GM12878 (cell line): ENCODE measurements around the gene TDRD10. TPM values are rescaled to one million over a fixed set of nuclear protein-coding genes. Genes with fewer than 3 reads are reported as not detected.

ENCODE experiments used
- ATAC-seq: fragments of 200-7000 bp; cut with Tn5 transposase; 3 replicates; pipeline ENCODE4 v1.9.1; 2020; ENCODE audit warnings: mild to moderate bottlenecking, moderate library complexity
- BruUV-seq: library from RNA; stranded (reverse); fragments of 400-500 nt; replicated peaks from 2 replicates; lab custom pipeline; 2021; lab: Mats Ljungman, UMichigan
- CTCF ChIA-PET: fragments of 300-600 bp; sonication (Branson Sonifier 250); formaldehyde crosslinking; extraction: SDS; loops from one replicate; lab custom pipeline; 2021; ENCODE audit warnings: inconsistent platforms; lab: Yijun Ruan, JAX
- POLR2A ChIA-PET: fragments of 350-600 bp; formaldehyde crosslinking; extraction: SDS; loops from one replicate; lab custom pipeline; 2021; ENCODE audit warnings: inconsistent platforms; lab: Charles Lee
- RAD21 ChIA-PET: fragments of 300-600 bp; sonication (Branson Sonifier 250); formaldehyde crosslinking; loops from one replicate; lab custom pipeline; 2023; ENCODE audit warnings: antibody characterized with exemption; ENCODE audit not compliant: unreplicated experiment; lab: Charles Lee
- SMC1A ChIA-PET: fragments of 300-600 bp; sonication (Branson Sonifier 250); formaldehyde crosslinking; loops from one replicate; lab custom pipeline; 2023; ENCODE audit not compliant: unreplicated experiment, uncharacterized antibody; lab: Charles Lee
- DNase-seq: peaks from one replicate; pipeline ENCODE4 v3.0.0-alpha.2; 2011; ENCODE audit warnings: low read depth, low spot score
- FAIRE-seq: peaks from 3 replicates; lab custom pipeline; 2011; peaks lifted over from hg19 to GRCh38; lab: Jason Lieb, UNC
- H2AFZ ChIP-seq: 2 replicates; pipeline ENCODE4 v1.6.0; 2011; ENCODE audit warnings: low read depth, low read length, control low read depth; ENCODE audit not compliant: control insufficient read depth
- H3K27ac ChIP-seq: 2 replicates; pipeline ENCODE4 v1.5.1; 2011; ENCODE audit warnings: control low read depth; ENCODE audit not compliant: control insufficient read depth, insufficient read depth
- H3K27me3 ChIP-seq, 2 experiments: replicated peaks in 1 of 2; 2 replicates each; pipeline versions ENCODE4 v1.6.0 to v1.6.1; 2011; ENCODE audit warnings: low read length in 1 of 2; ENCODE audit not compliant: control insufficient read depth in 2 of 2, insufficient read depth in 2 of 2
- H3K36me3 ChIP-seq, 2 experiments: 2 replicates each; pipeline ENCODE4 v1.5.1; 2011; ENCODE audit warnings: low read length in 1 of 2; ENCODE audit not compliant: control insufficient read depth in 2 of 2, insufficient read depth in 2 of 2
- H3K4me1 ChIP-seq: 2 replicates; pipeline ENCODE4 v1.6.1; 2011; ENCODE audit warnings: mild to moderate bottlenecking, low read length, moderate library complexity, mixed read lengths; ENCODE audit not compliant: control insufficient read depth, insufficient read depth
- H3K4me2 ChIP-seq: 2 replicates; pipeline ENCODE4 v1.6.0; 2011; ENCODE audit warnings: control low read depth; ENCODE audit not compliant: control insufficient read depth, insufficient read depth
- H3K4me3 ChIP-seq: fragments of 200-600 bp; sonication (generic); 2 replicates; pipeline ENCODE4 v1.5.1; 2016
- H3K79me2 ChIP-seq: 2 replicates; pipeline ENCODE4 v1.6.0; 2011; ENCODE audit warnings: low read length; ENCODE audit not compliant: control insufficient read depth, insufficient read depth
- H3K9ac ChIP-seq: 2 replicates; pipeline ENCODE4 v1.8.0; 2011; ENCODE audit warnings: low read length, control low read depth, mixed read lengths; ENCODE audit not compliant: control insufficient read depth, insufficient read depth
- H3K9me3 ChIP-seq: replicated peaks from 3 replicates; pipeline ENCODE4 v1.5.1; 2011; ENCODE audit warnings: mild to moderate bottlenecking, low read length; ENCODE audit not compliant: control insufficient read depth, insufficient read depth
- H4K20me1 ChIP-seq: 2 replicates; pipeline ENCODE4 v1.6.0; 2011; ENCODE audit not compliant: control insufficient read depth, insufficient read depth
- CHD2 ChIP-seq: IDR thresholded peaks from 2 replicates; pipeline ENCODE4 v1.6.1; 2011; ENCODE audit warnings: low read depth, low read length, improper control_type of control experiment, borderline replicate concordance
- CREM ChIP-seq: IDR thresholded peaks from 2 replicates; pipeline ENCODE4 v1.6.1; 2014; ENCODE audit warnings: antibody characterized with exemption, low read depth
- RAD51 ChIP-seq: fragments of 450-650 bp; IDR thresholded peaks from 2 replicates; pipeline ENCODE4 v1.6.1; 2016; ENCODE audit warnings: moderate library complexity, mild to moderate bottlenecking, inconsistent platforms
- STAT3 ChIP-seq: IDR thresholded peaks from 2 replicates; pipeline ENCODE4 v1.6.1; 2011; ENCODE audit warnings: low read depth, low read length, improper control_type of control experiment
- ZNF592 ChIP-seq: fragments of 450-650 bp; IDR thresholded peaks from 2 replicates; pipeline ENCODE4 v1.6.1; 2017; ENCODE audit warnings: mild to moderate bottlenecking, moderate library complexity
- WGBS: methylation state at CpG from one replicate; pipeline ENCODE4 v1.1.6; 2016; ENCODE audit warnings: low lambda C conversion rate; ENCODE audit not compliant: insufficient replicate concordance, insufficient coverage; ENCODE audit errors: missing lambda C conversion rate; 5-methylcytosine and 5-hydroxymethylcytosine counted together
- in situ Hi-C: fragments of 300-500 bp; cut with MboI; formaldehyde crosslinking; loops from 9 replicates; pipeline ENCODE4 v1.14.3; 2018; ENCODE audit warnings: mixed read lengths
- intact Hi-C: fragments of 100-400 bp; cut with micrococcal nuclease; formaldehyde crosslinking; loops from one replicate; pipeline ENCODE4 v1.14.2; 2022; ENCODE audit not compliant: unreplicated experiment
- polyA plus RNA-seq, 11 experiments: library from polyadenylated mRNA; depleted of rRNA in 4 of 11; unstranded in 6 of 11; stranded (reverse) in 5 of 11; fragments of >200 nt; fragmentation: Nextera tagmentation in 4 of 11; fragmentation: Illumina TruSeq in 1 of 11; extraction: Ambion mirVana in 4 of 11; extraction: Trizol in 1 of 11; gene quantifications; 1 replicate in 1 of 11; 2 replicates in 10 of 11; pipeline versions ENCODE4 v1.2.1 to v1.2.3, GENCODE V29; 2011 to 2016; ENCODE audit warnings: inconsistent platforms in 2 of 11, missing spikeins in 2 of 11, low read depth in 1 of 11
- total RNA-seq, 4 experiments: library from RNA; depleted of rRNA in 3 of 4; stranded (reverse); fragments of >200 nt in 3 of 4; fragmentation: Illumina TruSeq in 1 of 4; extraction: Trizol in 1 of 4; gene quantifications; 2 replicates each; pipeline versions ENCODE4 v1.2.1 to v1.2.3, GENCODE V29; 2013 to 2021

TDRD10 gene
- total and polyA plus RNA-seq, 10 of the 15 experiments (the other 5 are each of a cell fraction or from before 2014, with no cell fraction given): not detected

- Histone ChIP-seq H4K20me1 (no peaks in the 10 kb centered on the region), H3K4me1 (no peaks in the 10 kb centered on the region), H3K27ac (no peak overlapping the region), H3K4me2 (no peak overlapping the region), H3K9me3 (no peaks in the 10 kb centered on the region), H3K9ac (no peak overlapping the region), H3K4me3 (no peak overlapping the region), H3K36me3 (no peaks in the 10 kb centered on the region), H2AFZ (no peak overlapping the region), H3K79me2 (no peaks in the 10 kb centered on the region), H3K27me3 (peaks cover 0 to 3% of the 10 kb centered on the region in 2 experiments; a peak in 3 of 4 replicates)
- ChIA-PET CTCF (no interaction called here), POLR2A (no interaction called here), RAD21 (interaction anchor here (1.2 kb wide), 1 partner anchor 37 kb away, joined by 3 read pairs; no protein-coding TSS in a partner anchor), SMC1A (interaction anchor here (1.2 kb wide), 1 partner anchor 527 kb away, joined by 4 read pairs; no protein-coding TSS in a partner anchor)
- no TSS peak for BruUV-seq
- ATAC-seq (no peak), DNase-seq (no peak), FAIRE-seq (no peak)
- in situ Hi-C loops (no loop called here), intact Hi-C loops (no loop called here)
- TF ChIP-seq CREM (no peak), CHD2 (no peak), ZNF592 (no peak), RAD51 (no peak), STAT3 (no peak)
- WGBS: 65% methylated on average over 11 of the region's 11 CpGs
Observed at GRCh38 chr1:154517661-154518060, 15.6 kb downstream of the TDRD10 start.
